Measurements from ENCODE around the gene KRTAP5-5. TPM values are rescaled to one million over a fixed set of nuclear protein-coding genes. Genes with fewer than 3 reads are reported as not detected.

Gene KRTAP5-5
- total RNA-seq, 4 donors from 2014 or later = not detected

DNA sequence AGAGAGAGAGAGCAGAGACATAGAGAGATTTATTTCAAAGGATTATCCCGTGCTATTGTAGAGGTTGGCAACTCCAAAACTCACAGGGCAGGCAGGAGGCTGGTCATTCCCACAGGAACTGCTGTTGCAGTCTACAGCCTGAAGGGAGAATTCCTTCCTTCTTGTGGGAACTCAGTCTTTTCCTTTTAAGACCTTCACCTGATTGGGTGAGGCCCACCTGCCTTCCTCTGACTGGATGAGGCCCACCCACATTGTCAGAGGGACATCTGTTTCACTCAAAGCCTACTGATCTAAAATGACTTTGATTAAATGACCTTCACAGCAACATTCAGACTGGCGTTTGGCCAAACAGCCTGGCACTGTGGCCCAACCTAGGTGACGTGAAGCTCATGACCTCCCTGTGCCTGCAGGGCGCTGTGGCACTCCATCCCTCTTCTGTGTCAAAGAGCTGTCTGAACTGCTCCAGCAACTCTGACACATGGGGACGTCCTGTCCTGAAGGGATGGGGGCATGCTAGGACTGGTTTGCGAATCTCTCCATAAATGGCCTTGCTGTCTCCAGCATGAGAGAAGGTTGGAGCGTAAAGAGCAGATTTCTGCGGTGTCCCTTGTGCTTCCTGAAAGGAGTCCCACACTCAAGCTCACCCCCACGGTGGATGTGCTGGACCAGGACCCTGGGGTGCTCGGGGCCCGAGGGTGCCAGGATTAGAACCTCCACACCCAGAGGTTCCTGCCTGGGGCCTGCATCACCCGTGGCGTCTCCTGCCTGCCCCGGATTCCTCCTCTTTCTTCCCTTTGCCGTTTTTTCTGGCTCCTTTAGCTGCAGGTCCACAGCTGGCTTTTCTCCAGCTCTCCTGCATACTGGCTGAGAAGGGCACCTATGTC is 20.7 kb downstream of the KRTAP5-5 start:
- 50 to 76% methylated on average over 2 to 8 of the region's 15 CpGs for WGBS, 2 donors (ENCODE audit: low coverage in 1 of 2)
- no peak for ATAC-seq
- no peaks in the 10 kb centered on the region for H3K9me3 ChIP-seq
- H3K27me3 ChIP-seq = peaks cover 18% of the 10 kb centered on the region
- H3K36me3 ChIP-seq = no peaks in the 10 kb centered on the region
- no peak overlapping the region for H3K4me3 ChIP-seq
- no peak overlapping the region for H3K27ac ChIP-seq
- TF ChIP-seq POLR2AphosphoS5 (IDR thresholded peaks at IDR 0.05) (no peak), EP300 (IDR thresholded peaks at IDR 0.05) (no peak), POLR2A (IDR thresholded peaks at IDR 0.05) (no peak)
- TF ChIP-seq, protein P1, sequence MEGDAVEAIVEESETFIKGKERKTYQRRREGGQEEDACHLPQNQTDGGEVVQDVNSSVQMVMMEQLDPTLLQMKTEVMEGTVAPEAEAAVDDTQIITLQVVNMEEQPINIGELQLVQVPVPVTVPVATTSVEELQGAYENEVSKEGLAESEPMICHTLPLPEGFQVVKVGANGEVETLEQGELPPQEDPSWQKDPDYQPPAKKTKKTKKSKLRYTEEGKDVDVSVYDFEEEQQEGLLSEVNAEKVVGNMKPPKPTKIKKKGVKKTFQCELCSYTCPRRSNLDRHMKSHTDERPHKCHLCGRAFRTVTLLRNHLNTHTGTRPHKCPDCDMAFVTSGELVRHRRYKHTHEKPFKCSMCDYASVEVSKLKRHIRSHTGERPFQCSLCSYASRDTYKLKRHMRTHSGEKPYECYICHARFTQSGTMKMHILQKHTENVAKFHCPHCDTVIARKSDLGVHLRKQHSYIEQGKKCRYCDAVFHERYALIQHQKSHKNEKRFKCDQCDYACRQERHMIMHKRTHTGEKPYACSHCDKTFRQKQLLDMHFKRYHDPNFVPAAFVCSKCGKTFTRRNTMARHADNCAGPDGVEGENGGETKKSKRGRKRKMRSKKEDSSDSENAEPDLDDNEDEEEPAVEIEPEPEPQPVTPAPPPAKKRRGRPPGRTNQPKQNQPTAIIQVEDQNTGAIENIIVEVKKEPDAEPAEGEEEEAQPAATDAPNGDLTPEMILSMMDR (IDR thresholded peaks at IDR 0.05) = no peak
- H3K4me1 ChIP-seq = peaks cover 0 to 6% (median 0%) of the 10 kb centered on the region in 3 donors

GRCh38 chr11:1650918-1651262 is 21.3 kb downstream of the KRTAP5-5 start:
- H3K4me1 ChIP-seq = peaks cover 0 to 6% (median 0%) of the 10 kb centered on the region in 3 donors
- WGBS, 2 donors (ENCODE audit: low coverage in 1 of 2) = 60% methylated on average over 2 of the region's 5 CpGs; no CpG with 5 or more reads in 1 of the 2 donors

GRCh38 chr11:1651411-1651980 is 21.9 kb downstream of the KRTAP5-5 start:
- Histone ChIP-seq H3K9me3 (no peaks in the 10 kb centered on the region), H3K4me1 (peaks cover 0 to 6% (median 0%) of the 10 kb centered on the region in 3 donors), H3K27me3 (peaks cover 30% of the 10 kb centered on the region), H3K4me3 (no peak overlapping the region), H3K27ac (no peak overlapping the region), H3K36me3 (no peaks in the 10 kb centered on the region)
- no peak for ATAC-seq
- 67 to 77% methylated on average over 1 to 4 of the region's 7 CpGs for WGBS, 2 donors (ENCODE audit: low coverage in 1 of 2)
- no peak for TF ChIP-seq EP300 (IDR thresholded peaks at IDR 0.05)
- TF ChIP-seq, protein P1 (IDR thresholded peaks at IDR 0.05) = no peak
- no peak for TF ChIP-seq POLR2A (IDR thresholded peaks at IDR 0.05)
- no peak for TF ChIP-seq POLR2AphosphoS5 (IDR thresholded peaks at IDR 0.05)

More at GRCh38 chr11:1650918-1651262, 21.3 kb downstream of the KRTAP5-5 start:
- no peak for ATAC-seq
- no peak overlapping the region for H3K4me3 ChIP-seq
- no peaks in the 10 kb centered on the region for H3K36me3 ChIP-seq
- H3K27ac ChIP-seq = no peak overlapping the region
- no peaks in the 10 kb centered on the region for H3K9me3 ChIP-seq
- H3K27me3 ChIP-seq = peaks cover 24% of the 10 kb centered on the region
- TF ChIP-seq POLR2AphosphoS5 (IDR thresholded peaks at IDR 0.05) (no peak), EP300 (IDR thresholded peaks at IDR 0.05) (no peak), POLR2A (IDR thresholded peaks at IDR 0.05) (no peak)
- TF ChIP-seq, protein P1 (IDR thresholded peaks at IDR 0.05) = no peak

DNA sequence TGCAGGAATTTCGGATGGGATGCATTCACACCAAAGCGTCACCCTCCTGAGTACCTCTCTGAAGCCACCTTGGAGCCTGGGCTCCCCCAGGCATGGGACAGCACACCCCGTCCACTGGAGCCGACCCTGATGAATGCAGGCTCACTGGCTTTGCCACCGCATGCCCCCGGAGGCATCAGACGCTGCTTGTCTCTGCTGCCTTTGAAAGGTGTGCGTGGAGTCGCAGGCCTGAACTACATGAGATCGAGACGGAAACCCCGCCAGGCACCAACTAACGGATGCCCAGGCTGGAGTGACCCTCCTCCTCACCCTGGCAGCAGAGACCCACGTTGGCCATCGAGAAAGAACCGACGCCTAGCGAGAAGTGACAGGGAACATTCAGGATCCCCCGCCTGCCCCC is 22.5 kb downstream of the KRTAP5-5 start:
- Histone ChIP-seq H3K9me3 (no peaks in the 10 kb centered on the region), H3K4me1 (peaks cover 0 to 6% (median 0%) of the 10 kb centered on the region in 3 donors), H3K36me3 (no peaks in the 10 kb centered on the region), H3K27ac (no peak overlapping the region), H3K4me3 (no peak overlapping the region), H3K27me3 (peaks cover 30% of the 10 kb centered on the region)
- no peak for TF ChIP-seq POLR2AphosphoS5 (IDR thresholded peaks at IDR 0.05)
- no peak for TF ChIP-seq POLR2A (IDR thresholded peaks at IDR 0.05)
- TF ChIP-seq, protein P1 (IDR thresholded peaks at IDR 0.05) = no peak
- TF ChIP-seq EP300 (IDR thresholded peaks at IDR 0.05) = no peak
- ATAC-seq = no peak
- WGBS, 2 donors (ENCODE audit: low coverage in 1 of 2) = 61% methylated on average over 3 of the region's 19 CpGs; no CpG with 5 or more reads in 1 of the 2 donors

Measured in gastroesophageal sphincter (tissue), 4 donors.